HG02610 (cell line): ENCODE measurements around the gene RBPJ.
A peak's percentile ranks its signal among the peaks of the same experiment; 100 is the strongest.
"Not testable (repeated sequence)": the region's sequence is repeated elsewhere in the genome, so short reads cannot be mapped to it uniquely, and the experiment has no call there.

ENCODE experiments used
- ATAC-seq: cut with Tn5 transposase; IDR thresholded peaks from one replicate; pipeline ENCODE4 v1.9.1; 2021; ENCODE audit warnings: mild to moderate bottlenecking, moderate library complexity; ENCODE audit not compliant: unreplicated experiment

The RBPJ gene

GRCh38 chr4:26331380-26331950 lies 10.7 kb downstream of the RBPJ start:
- no peak for ATAC-seq

DNA sequence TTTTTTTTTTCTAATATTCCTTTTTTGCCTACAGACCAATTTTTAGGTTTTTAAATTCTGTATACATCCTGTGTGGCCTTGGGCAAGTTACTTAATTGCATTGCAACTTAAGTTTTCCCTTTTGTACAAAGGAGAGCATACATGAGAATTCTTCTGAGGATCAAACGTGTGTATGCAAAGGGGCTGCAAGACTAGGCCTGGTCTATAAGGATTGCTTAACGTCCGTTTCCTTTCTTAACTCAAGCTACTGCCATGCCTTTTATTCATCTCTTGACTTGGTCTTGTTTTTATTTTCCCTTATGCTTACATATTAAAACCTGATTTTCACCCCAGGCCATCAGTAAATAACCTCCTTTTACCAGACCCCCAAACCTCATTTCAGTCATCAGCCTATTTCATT lies 13.6 kb downstream of the RBPJ start:
- no peak for ATAC-seq

DNA sequence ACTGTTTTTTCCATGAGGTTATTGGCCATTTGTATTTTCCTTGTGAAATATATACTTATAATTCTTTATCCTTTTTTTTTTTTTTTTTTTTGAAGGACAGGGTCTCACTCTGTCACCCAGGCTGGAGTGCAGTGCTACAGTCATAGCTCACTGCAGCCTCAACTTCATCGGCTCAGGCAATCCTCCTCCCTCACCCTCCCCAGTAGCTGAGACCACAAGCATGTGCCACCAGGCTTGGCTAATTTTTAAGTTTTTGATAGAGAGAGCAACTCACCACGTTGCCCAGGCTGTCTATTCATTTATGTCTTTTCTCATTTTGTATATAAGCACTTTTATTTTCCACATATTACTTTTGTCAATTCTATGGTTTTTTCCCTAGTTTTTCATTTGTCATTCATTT lies 16.8 kb downstream of the RBPJ start:
- ATAC-seq: no peak

DNA sequence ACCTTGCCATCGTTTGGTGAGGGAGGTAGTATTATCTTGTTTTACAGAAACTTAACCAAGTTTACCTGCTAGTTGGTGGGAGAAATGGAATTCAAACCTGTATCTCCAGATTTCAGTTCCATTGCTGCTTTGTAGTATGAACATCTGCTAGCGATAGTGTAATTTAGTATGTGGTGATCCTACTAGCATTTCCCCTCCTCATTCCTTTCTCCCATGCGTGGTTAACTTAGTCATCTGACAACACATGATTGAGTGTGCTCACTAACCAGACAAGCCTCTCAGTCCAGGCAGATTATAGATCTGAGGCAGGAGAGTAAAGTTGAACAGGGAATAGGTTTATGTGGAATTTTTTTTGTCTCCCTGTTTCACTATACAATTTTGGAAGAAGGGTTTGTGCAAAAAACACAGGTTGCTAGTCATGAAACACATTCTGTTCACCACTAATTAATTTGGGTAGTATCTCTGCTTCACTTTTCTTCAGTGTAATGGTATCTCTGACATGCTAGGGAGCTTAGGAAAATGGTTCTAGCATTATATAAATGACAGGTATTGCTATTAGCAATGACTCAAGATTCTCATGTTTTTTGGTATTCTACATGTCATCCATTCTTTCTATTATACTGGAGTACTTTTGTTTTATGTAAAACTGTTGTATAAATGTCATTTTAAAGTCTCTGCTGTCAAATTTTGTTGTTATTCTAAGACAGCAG lies 21.7 kb downstream of the RBPJ start:
- peak; percentile 52 for ATAC-seq

DNA sequence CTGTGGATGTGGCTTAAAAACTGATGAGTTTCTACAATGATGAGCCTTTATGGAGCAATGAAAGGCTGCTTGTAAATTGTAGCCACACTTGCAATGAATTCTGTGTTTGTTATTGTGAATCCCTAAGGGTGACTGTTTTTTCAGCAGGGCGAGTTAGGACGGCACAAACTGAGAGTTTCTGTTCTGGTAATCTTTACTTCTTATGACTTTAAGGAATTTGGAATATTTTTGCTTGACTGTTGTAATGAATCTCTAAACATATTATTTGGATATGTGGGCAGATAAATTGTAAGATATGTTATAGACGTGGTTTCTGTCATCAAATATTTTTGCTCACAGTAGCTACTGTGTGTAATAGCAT lies 22.2 kb downstream of the RBPJ start:
- ATAC-seq: no peak

DNA sequence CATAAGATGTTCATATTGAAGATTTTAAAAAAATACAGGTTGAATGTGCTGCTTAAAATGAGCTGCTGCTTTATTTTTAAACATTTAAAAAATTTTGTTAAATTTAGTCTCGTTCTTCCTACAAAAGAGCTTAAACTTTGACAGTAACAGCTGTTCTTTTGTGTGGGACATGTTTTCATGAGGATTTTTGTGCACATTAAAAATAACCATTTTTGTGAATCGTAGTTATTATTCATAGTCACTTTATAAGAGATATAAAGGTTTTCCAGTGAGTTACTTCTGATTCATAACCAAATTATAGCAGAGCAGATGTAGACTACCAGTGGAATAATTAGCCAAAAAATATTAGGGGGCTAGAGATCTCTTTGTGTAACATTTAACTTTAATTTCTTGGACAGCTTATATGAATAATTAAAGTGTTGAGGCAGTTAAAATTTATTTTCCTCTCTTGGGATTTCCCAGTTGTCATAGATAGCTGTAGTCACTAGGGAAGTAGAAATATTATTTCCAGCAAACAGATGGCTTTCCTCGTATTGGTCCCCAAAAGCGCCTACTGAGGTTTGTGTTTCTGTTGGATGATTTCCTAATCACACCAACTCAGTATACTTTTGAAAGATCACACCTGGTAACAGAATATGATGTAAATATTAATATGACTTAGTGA lies 24.2 kb downstream of the RBPJ start:
- no peak for ATAC-seq

- ATAC-seq: peak; percentile 29
Measured at GRCh38 chr4:26345565-26345938, 24.7 kb downstream of the RBPJ start.

DNA sequence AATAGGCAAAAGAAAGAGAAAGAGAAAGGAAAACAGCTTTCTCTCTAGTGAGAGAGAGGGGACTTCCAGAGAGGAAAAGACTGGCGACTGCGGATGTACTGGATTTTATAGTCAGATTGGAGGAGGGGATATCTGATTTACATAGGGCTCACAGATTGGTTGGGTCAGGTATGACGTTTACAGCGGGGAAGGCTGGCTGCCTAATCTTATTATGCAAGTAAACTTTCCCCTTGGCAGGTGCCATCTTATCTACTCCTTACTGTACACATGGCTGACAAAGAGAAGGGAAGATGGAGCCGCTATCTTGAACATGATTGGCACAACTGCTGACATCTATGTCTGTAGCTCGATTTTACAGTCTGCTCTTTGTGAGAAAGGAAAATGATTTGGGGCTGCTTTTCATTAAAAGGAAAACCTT lies 25.4 kb downstream of the RBPJ start:
- ATAC-seq: no peak

- no peak for ATAC-seq
Measured at GRCh38 chr4:26349496-26349895, 28.7 kb downstream of the RBPJ start.

DNA sequence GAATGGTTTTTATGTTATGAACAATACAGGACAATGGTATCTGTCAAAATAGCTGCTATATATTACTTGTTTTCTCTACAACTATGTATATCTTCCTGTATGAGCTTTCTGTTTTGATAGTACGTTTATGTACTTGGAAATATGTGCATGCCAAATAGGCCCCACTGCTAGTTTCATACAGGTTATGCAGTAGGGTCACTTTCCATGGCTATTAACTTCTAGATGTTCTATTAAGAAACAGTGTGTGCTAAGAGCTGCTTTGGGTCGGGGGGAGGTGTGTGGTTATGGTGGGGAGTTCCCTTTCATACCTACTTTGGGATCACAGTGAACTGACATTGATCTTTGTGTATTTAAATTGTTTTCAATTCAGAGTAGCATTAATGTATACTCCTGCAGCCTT lies 30.9 kb downstream of the RBPJ start:
- no peak for ATAC-seq

DNA sequence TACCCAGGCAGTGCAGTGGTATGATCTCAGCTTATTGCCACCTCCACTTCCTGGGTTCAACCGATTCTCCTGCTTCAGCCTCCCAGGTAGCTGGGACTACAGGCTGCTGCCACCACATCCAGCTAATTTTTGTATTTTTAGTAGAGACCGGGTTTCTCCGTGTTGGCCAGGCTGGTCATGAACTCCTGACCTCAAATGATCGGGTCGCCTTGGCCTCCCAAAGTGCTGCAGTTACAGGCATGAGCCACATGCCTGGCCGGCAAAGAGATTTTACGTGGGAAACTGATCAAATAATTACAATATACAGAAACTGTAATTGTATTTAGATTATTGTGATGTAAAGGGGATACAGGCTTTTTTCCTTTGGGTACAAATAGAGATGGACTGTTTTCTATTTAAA lies 33.7 kb downstream of the RBPJ start:
- no peak for ATAC-seq

DNA sequence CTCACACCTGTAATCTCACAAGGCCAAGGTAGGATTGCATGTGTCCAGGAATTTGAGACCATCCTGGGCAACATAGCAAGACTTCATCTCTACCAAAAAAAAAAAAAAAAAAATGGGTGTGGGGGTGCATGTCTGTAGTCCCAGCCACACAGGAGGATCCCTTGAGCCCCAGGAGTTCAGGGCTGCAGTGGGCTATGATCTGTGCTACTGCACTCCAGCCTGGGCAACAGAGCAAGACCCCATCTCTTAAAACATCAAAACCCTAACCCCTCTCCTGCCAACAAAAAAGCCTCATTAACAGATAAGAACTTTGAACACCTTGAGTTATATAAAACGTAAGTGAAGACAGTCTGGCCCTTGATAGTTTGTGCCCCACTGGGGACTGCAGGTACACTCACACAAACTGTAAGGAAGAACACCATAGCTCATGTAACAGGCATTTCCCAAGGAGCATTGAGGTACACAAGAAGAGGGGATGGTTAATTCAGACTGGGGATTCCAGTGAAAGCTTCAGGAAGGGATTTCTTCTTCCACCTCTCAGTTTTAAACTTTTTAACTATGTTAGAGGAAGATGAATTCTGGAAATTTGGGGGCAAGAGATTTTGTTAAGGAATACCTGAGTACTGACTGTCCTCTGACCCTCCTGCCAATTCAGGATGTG lies 34.7 kb downstream of the RBPJ start:
- ATAC-seq: no peak

GRCh38 chr4:26356081-26356501 lies 35.3 kb downstream of the RBPJ start:
- ATAC-seq: peak; percentile 68

DNA sequence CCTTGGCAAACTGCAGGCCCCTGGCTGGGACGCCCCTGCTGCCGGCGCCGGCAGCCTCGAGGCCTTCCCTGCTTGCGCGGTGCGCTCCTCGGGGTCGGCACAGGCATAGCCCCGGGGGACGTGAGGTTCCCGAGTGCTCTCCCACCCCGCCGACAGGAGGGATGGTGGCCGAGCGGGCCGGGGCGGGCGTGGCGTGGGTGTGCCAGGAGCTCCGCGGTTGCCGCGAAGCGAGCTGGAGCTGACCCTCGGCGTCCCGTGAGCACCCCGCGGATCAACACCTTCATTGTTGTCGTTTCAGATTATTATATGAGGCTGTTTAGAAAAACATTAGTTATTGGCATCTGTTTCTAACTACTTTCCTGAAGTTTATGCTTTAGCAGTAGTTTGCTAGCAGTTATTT lies 38.7 kb downstream of the RBPJ start:
- ATAC-seq: not testable (repeated sequence)

DNA sequence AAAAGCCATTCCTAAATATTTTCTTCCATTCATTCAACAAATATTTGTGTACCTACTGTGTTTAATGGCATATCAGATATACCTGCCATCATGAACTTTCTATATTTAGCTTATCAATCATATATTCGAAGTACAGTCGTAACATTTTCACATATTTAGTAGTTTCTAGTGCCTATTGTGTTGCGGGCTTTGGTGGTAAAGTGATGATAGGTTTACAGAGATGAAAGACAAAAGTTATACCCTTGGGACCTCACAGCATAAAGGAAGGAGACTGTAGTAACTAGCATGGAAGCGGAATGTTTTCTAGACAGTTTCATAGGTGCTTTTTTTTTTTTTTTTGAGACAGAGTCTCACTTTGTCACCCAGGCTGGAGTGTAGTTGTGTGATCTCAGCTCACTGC lies 39.5 kb downstream of the RBPJ start:
- no peak for ATAC-seq

- ATAC-seq: no peak
Measured at GRCh38 chr4:26360864-26361263, 40.0 kb downstream of the RBPJ start.

- ATAC-seq: no peak
Measured at GRCh38 chr4:26361297-26361696, 40.5 kb downstream of the RBPJ start.

- no peak for ATAC-seq
Measured at GRCh38 chr4:26362745-26363439, 42.1 kb downstream of the RBPJ start.

DNA sequence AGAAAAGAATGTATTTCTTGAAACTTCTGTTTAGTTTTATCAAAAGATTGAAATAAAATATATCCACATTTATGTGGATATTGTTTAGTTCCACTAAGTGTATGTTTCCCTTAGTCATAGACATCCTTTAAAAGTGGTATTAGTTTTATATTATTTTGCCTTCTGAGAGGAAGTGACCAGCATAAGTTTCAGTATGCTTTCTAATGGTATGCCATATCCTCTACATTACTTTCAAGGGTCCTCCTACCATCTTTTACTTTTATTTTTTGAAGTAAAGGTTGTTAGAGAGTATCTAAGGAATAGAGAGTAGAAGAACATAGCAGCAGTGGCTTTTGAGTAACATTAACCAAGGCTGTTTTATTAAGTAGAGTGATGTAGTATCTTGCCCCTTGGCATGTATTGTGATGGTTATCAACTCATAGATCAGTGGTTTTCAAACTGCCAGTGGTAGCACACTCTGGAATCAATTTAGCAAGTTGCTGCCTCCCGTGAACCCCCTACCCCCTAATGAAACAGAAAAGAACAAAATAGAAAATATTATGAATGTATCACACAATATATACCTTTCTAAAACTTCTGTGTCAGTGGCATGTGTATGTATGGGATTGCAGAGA lies 44.8 kb downstream of the RBPJ start:
- no peak for ATAC-seq

DNA sequence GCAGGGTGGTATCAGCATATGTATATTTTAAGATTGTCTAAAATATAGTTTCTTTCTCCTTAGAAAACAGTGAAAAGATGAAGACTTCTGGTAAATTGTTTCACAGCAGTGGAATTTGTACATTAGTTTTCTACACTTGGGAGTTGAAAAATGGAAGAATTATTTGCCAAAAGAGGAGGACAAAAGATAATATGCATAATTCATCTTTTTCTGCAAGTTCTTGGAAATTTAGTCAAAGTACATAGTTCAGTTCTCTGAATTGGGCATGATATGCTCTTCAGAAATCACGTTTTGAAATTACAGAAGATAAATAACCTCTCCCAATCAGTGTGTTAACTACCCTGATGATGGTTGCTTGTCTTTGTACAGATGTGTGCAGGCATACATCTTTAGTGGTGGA lies 47.0 kb downstream of the RBPJ start:
- no peak for ATAC-seq

DNA sequence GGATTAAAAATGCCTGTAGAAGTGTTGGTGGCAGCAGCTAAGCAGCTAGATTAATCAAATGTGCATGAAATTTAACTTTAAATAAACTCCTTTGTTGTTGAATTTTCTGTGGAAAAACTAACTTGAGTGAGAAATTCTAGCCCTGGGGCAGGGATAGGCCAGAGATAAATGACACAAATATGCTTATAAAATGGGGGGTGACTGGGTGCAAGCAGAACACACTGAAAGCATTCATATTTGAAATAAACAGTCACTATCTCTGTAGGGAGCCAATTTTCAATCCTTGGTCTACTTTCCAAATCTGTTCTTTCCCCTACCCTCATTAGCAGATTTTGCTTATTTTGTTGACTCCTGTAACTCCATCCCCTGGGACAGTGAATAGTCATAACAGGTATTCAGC lies 47.9 kb downstream of the RBPJ start:
- ATAC-seq: no peak
